Measurements from ENCODE around the gene PDPN. TPM values are rescaled to one million over a fixed set of nuclear protein-coding genes. Genes with fewer than 3 reads are reported as not detected.
A peak's percentile ranks its signal among the peaks of the same experiment; 100 is the strongest.

Gene PDPN
- total and polyA plus RNA-seq, 4 donors = 13.3 to 46.9 (median 32.4) TPM

DNA sequence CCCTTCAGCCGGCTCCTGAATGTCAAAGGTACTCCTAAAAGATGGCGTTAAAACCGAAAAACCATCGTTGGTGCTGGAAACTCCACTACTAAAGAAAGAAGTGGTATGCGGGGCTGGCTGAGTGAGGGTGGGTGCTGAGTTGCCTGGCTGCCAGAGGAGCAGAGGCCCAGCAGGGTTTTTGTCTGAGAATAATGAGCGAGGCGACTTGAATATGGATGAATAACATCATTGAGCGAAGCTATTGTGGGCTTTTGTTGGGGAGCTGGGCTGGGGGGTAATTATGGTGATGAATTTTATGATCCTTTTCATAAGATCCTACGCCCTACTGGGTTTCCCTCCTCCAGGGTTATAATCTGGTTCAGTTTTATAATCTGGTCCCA is 2.0 kb downstream of the PDPN start:
- peak overlapping the region; percentile 7 for H3K27ac ChIP-seq (ENCODE audit: low read depth, low read length)
- WGBS (ENCODE audit: insufficient coverage) = 4% methylated on average over 4 of the region's 9 CpGs
- no peaks in the 10 kb centered on the region for H3K36me3 ChIP-seq (ENCODE audit: control insufficient read depth, insufficient read depth, low read length)
- H3K9me3 ChIP-seq (ENCODE audit: control insufficient read depth, insufficient read depth, low read length) = no peaks in the 10 kb centered on the region
- peaks cover 26% of the 10 kb centered on the region for H3K4me1 ChIP-seq (ENCODE audit: control insufficient read depth, insufficient read depth, low read length)
- peak in 2 of 6 donors; percentile 75 to 79 for DNase-seq (ENCODE audit: low read depth in 4 of 6, low spot score in 6 of 6)
- peaks cover 22% of the 10 kb centered on the region for H3K27me3 ChIP-seq (ENCODE audit: control insufficient read depth, insufficient read depth, low read length)
- H3K4me3 ChIP-seq (ENCODE audit: low read depth, low read length) = no peak overlapping the region

DNA sequence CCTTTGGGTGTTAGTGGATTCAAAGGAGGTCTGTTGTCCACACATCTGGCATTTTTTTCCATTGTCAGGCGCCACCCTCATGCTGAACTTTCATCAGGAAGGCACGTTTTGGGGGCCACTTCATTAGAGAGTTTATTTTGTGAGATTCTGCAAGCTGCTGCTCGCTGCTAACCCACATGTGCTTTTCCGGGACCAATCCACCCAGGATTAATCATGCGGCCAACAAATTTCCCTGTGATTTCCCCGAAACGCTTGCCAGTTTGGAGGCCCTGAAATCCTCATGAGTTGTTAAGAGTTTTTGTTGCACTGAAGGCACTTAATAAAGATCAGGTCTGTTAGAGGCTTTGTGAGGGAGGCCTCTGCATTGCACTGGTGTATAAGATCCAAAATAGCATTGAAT is 2.4 kb downstream of the PDPN start:
- no peak overlapping the region for H3K27ac ChIP-seq (ENCODE audit: low read depth, low read length)
- no peaks in the 10 kb centered on the region for H3K9me3 ChIP-seq (ENCODE audit: control insufficient read depth, insufficient read depth, low read length)
- H3K27me3 ChIP-seq (ENCODE audit: control insufficient read depth, insufficient read depth, low read length) = peaks cover 22% of the 10 kb centered on the region
- H3K4me3 ChIP-seq (ENCODE audit: low read depth, low read length) = no peak overlapping the region
- DNase-seq (ENCODE audit: low read depth in 4 of 6, low spot score in 6 of 6) = peak in 2 of 6 donors; percentile 64 to 75
- H3K36me3 ChIP-seq (ENCODE audit: control insufficient read depth, insufficient read depth, low read length) = no peaks in the 10 kb centered on the region
- WGBS (ENCODE audit: insufficient coverage) = 14% methylated on average over 2 of the region's 7 CpGs
- peaks cover 26% of the 10 kb centered on the region for H3K4me1 ChIP-seq (ENCODE audit: control insufficient read depth, insufficient read depth, low read length)

DNA sequence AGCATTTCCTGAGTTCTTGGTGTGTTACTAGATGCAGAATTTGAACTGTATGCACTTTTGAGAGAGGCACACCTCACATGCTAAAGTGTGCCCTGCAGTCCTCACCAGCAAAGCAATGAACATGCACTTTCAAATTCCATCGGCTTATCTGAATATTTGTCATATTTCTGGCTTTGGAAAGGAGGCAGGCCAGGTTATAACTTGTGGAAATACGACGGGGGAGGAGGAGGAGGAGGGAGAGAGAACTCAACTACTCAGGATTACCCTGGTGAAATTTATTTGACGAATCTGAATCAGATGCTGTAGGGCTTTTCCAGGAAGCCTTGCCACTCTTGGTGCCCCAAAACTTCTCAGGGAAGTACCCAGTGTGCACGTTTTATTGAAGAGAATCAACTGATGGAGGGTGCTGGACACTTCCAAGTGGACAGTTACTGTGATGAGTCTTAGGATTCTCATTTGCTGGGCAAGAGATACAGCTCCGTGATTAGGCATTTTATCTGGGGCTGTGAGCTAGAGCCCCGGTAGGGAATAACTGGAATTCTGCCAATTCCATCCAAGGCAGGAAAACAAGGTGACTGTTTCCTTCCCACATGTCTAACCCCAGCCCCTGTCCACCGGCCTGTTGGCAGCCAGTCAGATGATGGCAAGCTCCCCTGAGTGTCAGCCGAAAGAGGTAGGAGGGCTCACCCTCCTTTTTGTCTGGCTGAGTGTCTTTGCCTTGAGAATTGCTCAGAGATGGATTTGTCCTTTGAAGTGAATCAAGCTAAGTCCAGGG is 3.8 kb downstream of the PDPN start:
- H3K4me3 ChIP-seq (ENCODE audit: low read depth, low read length) = no peak overlapping the region
- 53% methylated on average over 7 of the region's 9 CpGs for WGBS (ENCODE audit: insufficient coverage)
- H3K27me3 ChIP-seq (ENCODE audit: control insufficient read depth, insufficient read depth, low read length) = peaks cover 14% of the 10 kb centered on the region
- peak in 1 of 6 donors; percentile 16 for DNase-seq (ENCODE audit: low read depth in 4 of 6, low spot score in 6 of 6)
- H3K36me3 ChIP-seq (ENCODE audit: control insufficient read depth, insufficient read depth, low read length) = no peaks in the 10 kb centered on the region
- H3K9me3 ChIP-seq (ENCODE audit: control insufficient read depth, insufficient read depth, low read length) = no peaks in the 10 kb centered on the region
- H3K4me1 ChIP-seq (ENCODE audit: control insufficient read depth, insufficient read depth, low read length) = peaks cover 26% of the 10 kb centered on the region
- no peak overlapping the region for H3K27ac ChIP-seq (ENCODE audit: low read depth, low read length)

DNA sequence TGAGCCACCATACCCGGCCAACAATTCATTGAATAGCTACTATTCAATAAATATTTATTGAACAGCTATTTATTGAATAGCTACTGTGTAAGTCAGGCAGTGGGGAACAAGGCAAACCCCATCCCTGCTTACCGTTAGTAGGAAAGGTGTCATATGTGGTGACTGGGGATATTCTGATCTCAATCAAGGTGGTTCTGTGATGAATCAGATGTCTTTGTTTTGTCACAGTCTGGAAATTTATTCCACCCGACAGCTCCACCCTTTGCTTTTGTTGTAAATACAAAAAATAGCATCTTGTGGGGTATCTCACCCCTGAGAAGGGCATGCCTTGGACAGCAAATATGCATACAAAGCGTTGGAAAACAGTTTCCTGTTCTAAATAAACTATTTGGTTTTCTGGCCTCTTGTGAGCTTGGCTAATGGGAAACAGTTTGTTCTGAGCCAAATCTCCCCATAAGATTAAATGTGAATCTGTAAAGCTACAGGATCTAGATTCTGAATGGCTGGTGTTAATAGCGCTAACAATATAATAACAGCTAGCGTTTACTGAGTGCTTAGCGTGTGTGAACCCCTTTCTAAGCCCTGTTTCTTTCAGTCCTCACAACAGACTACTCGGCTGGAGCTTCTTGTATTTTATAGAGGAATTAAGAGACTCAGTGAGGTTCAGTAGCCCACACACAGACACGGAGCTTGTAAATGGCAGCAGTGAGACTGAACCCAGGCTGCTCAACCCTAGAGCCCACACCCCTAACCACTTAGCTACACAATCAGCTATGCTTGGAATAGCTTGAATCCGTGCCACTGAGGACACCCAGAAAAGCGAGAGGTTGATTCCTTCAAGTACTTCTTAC is 5.5 kb downstream of the PDPN start:
- Histone ChIP-seq H3K36me3 (ENCODE audit: control insufficient read depth, insufficient read depth, low read length) (no peaks in the 10 kb centered on the region), H3K4me3 (ENCODE audit: low read depth, low read length) (no peak overlapping the region), H3K27ac (ENCODE audit: low read depth, low read length) (no peak overlapping the region), H3K9me3 (ENCODE audit: control insufficient read depth, insufficient read depth, low read length) (no peaks in the 10 kb centered on the region), H3K27me3 (ENCODE audit: control insufficient read depth, insufficient read depth, low read length) (no peaks in the 10 kb centered on the region), H3K4me1 (ENCODE audit: control insufficient read depth, insufficient read depth, low read length) (peaks cover 12% of the 10 kb centered on the region)
- 100% methylated on average over 1 of the region's 11 CpGs for WGBS (ENCODE audit: insufficient coverage)
- DNase-seq (ENCODE audit: low read depth in 4 of 6, low spot score in 6 of 6) = peak in 2 of 6 donors; percentile 15 to 55

DNA sequence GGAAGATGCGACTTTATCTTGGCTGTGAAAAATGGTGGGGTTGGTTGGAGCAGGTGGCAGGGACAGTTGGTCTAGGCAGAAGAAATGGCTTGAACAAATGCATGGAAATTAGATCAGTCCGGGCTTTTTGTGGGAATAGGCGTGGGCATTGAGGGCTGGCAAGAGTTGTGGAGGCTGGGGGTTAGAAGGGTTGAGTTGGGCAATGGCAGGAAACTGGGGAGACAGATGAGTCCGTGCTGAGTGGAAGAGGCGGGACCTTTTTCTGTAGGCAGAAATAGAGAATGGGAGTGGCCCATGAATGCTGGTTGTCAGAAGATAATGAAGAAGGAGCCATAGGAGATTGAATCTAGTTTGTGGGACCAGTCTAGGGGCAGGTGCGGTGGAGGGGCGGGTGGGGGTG is 6.9 kb downstream of the PDPN start:
- Histone ChIP-seq H3K36me3 (ENCODE audit: control insufficient read depth, insufficient read depth, low read length) (no peaks in the 10 kb centered on the region), H3K27me3 (ENCODE audit: control insufficient read depth, insufficient read depth, low read length) (no peaks in the 10 kb centered on the region), H3K9me3 (ENCODE audit: control insufficient read depth, insufficient read depth, low read length) (no peaks in the 10 kb centered on the region), H3K27ac (ENCODE audit: low read depth, low read length) (no peak overlapping the region), H3K4me1 (ENCODE audit: control insufficient read depth, insufficient read depth, low read length) (peaks cover 2% of the 10 kb centered on the region), H3K4me3 (ENCODE audit: low read depth, low read length) (no peak overlapping the region)
- DNase-seq (ENCODE audit: low read depth in 4 of 6, low spot score in 6 of 6) = no peak
- 94% methylated on average over 7 of the region's 7 CpGs for WGBS (ENCODE audit: insufficient coverage)

DNA sequence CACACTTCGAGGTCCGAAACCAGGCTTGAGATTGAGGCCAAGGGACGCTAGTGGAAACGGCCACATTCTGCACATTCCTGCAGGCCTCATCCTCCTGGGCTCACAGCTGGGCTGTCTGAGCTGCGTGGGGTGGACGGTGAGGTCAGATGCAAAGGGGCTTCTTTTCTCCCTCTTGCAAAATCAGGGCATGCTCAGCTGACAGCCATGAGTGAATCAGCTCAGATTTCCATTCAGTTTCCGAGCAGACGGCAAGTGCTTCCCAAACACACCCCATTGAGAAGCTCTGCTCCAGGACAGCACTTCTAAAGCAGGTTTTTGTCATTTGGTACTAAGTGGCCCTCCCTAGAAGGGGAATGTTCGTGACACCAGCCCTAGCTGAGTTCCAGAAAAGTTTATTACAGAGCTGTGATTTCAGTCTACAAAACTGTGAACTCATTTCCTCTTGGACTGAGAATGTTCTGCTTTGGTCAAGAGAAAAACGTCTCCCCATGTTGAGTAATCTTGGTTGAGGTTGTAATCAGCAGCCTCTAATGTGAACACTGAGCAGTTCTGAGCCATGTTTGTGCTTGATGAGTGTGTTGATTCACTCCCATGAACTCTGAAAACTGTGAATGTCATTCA is 10.0 kb downstream of the PDPN start:
- no peaks in the 10 kb centered on the region for H3K4me1 ChIP-seq (ENCODE audit: control insufficient read depth, insufficient read depth, low read length)
- DNase-seq (ENCODE audit: low read depth in 4 of 6, low spot score in 6 of 6) = peak in 1 of 6 donors; percentile 53
- H3K4me3 ChIP-seq (ENCODE audit: low read depth, low read length) = no peak overlapping the region
- H3K36me3 ChIP-seq (ENCODE audit: control insufficient read depth, insufficient read depth, low read length) = no peaks in the 10 kb centered on the region
- H3K27me3 ChIP-seq (ENCODE audit: control insufficient read depth, insufficient read depth, low read length) = no peaks in the 10 kb centered on the region
- peak overlapping the region; percentile 37 for H3K27ac ChIP-seq (ENCODE audit: low read depth, low read length)
- no peaks in the 10 kb centered on the region for H3K9me3 ChIP-seq (ENCODE audit: control insufficient read depth, insufficient read depth, low read length)
- 39% methylated on average over 9 of the region's 10 CpGs for WGBS (ENCODE audit: insufficient coverage)

DNA sequence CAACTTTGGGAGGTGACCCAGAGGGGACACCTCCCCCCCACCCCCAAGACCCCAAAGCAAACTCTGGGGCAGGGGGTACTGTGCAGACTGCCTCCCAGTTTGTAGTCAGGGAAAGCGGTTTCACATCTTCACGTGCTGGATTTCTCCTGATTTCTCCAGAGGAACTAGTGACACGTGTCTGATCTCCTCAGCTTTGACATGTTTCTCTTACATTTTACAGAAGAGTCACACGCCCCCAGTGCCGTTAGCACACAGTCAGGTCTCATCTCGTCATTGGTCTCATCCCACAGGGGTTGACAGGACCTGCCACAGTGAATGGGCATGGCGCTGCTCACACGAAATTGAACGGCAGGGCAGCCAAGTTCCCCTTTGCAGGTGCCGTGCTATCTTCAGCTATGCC is 11.8 kb downstream of the PDPN start:
- H3K4me1 ChIP-seq (ENCODE audit: control insufficient read depth, insufficient read depth, low read length) = no peaks in the 10 kb centered on the region
- no peak overlapping the region for H3K4me3 ChIP-seq (ENCODE audit: low read depth, low read length)
- H3K27ac ChIP-seq (ENCODE audit: low read depth, low read length) = no peak overlapping the region
- no peaks in the 10 kb centered on the region for H3K9me3 ChIP-seq (ENCODE audit: control insufficient read depth, insufficient read depth, low read length)
- no peaks in the 10 kb centered on the region for H3K27me3 ChIP-seq (ENCODE audit: control insufficient read depth, insufficient read depth, low read length)
- 92% methylated on average over 10 of the region's 10 CpGs for WGBS (ENCODE audit: insufficient coverage)
- no peaks in the 10 kb centered on the region for H3K36me3 ChIP-seq (ENCODE audit: control insufficient read depth, insufficient read depth, low read length)
- no peak for DNase-seq (ENCODE audit: low read depth in 4 of 6, low spot score in 6 of 6)

DNA sequence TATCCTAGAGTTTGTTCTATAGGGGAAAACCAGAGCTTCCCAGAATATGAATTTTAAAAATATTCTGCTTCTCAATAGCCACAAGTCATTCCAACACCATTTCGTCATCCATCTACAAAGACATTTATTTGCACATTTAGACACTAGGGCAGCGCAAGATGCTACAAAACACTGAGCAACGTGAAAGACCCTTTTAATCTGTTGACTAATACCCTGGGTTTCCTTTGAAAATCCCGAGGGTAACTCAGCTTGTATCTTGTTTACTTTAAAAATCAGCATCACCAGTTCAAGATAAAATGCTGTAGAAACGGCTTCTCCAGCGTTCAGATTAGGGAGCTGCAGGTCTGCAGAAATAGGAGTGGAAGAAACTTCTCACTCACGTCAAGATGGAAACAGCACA is 13.5 kb downstream of the PDPN start:
- H3K9me3 ChIP-seq (ENCODE audit: control insufficient read depth, insufficient read depth, low read length) = no peaks in the 10 kb centered on the region
- no peak overlapping the region for H3K4me3 ChIP-seq (ENCODE audit: low read depth, low read length)
- H3K27me3 ChIP-seq (ENCODE audit: control insufficient read depth, insufficient read depth, low read length) = no peaks in the 10 kb centered on the region
- peaks cover 3% of the 10 kb centered on the region for H3K4me1 ChIP-seq (ENCODE audit: control insufficient read depth, insufficient read depth, low read length)
- 94% methylated on average over 3 of the region's 7 CpGs for WGBS (ENCODE audit: insufficient coverage)
- no peaks in the 10 kb centered on the region for H3K36me3 ChIP-seq (ENCODE audit: control insufficient read depth, insufficient read depth, low read length)
- H3K27ac ChIP-seq (ENCODE audit: low read depth, low read length) = no peak overlapping the region
- DNase-seq (ENCODE audit: low read depth in 4 of 6, low spot score in 6 of 6) = no peak

DNA sequence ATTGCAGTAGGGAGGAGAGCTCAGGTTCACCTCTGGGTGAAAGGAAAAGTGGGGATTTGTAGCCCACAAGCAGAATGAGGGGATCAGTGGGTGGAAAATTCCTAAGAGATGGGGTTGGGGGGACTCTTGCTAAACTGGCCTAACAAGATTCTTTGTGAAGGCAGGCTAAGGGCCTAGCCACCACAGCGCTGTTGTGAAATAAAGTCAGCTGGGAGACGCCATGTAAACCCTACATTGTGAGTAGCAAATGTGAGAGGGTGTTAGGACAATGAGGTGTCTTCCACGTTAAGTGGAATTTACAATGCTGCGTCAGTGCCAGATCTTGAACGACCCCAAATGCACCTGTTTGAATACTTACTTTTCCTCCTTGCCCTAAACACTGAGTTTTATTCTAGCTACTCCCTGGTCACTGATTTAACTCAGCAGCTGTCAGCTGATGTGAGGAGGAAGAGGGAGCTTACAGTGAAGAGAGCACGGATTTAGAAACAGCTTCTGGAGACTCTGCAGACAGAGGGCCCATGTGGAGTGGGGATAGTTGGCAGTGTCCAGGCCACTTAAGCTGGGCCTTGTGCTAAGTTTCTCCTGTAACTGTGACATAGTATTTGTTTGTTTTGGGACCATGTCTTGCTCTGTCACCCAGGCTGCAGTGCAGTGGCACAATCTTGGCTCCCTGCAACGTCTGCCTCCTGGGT is 17.3 kb downstream of the PDPN start:
- Histone ChIP-seq H3K27me3 (ENCODE audit: control insufficient read depth, insufficient read depth, low read length) (no peaks in the 10 kb centered on the region), H3K4me3 (ENCODE audit: low read depth, low read length) (no peak overlapping the region), H3K27ac (ENCODE audit: low read depth, low read length) (no peak overlapping the region), H3K36me3 (ENCODE audit: control insufficient read depth, insufficient read depth, low read length) (no peaks in the 10 kb centered on the region), H3K9me3 (ENCODE audit: control insufficient read depth, insufficient read depth, low read length) (no peaks in the 10 kb centered on the region), H3K4me1 (ENCODE audit: control insufficient read depth, insufficient read depth, low read length) (peaks cover 3% of the 10 kb centered on the region)
- DNase-seq (ENCODE audit: low read depth in 4 of 6, low spot score in 6 of 6) = no peak
- WGBS (ENCODE audit: insufficient coverage) = 66% methylated on average over 4 of the region's 7 CpGs

All from spinal cord (tissue), 10 donors.